Lung (tissue), 12 donors: ENCODE measurements around the gene JAG2. TPM values are rescaled to one million over a fixed set of nuclear protein-coding genes. Genes with fewer than 3 reads are reported as not detected.

Source experiments
- ATAC-seq: fragments of 200-7000 bp; cut with Tn5 transposase; one replicate; pipeline ENCODE4 v1.9.1; 2020; ENCODE audit warnings: moderate number of reproducible peaks; ENCODE audit not compliant: insufficient read depth, low FRiP score
- DNase-seq, 3 donors: peaks; one replicate each; pipeline ENCODE4 v3.0.0-alpha.2; 2013 to 2017
- H3K27ac ChIP-seq, 2 donors: one replicate each; pipeline ENCODE4 v1.5.1; 2013; ENCODE audit warnings: mild to moderate bottlenecking in 2 of 2, moderate library complexity in 2 of 2, control low read depth in 1 of 2, inconsistent platforms in 1 of 2, low read depth in 1 of 2, low read length in 1 of 2
- H3K27me3 ChIP-seq, 3 donors: one replicate each; pipeline ENCODE4 v1.5.1; 2013; ENCODE audit warnings: low read length in 2 of 3; ENCODE audit not compliant: control insufficient read depth in 3 of 3, insufficient read depth in 3 of 3
- H3K36me3 ChIP-seq, 4 donors: one replicate each; pipeline ENCODE4 v1.5.1; 2013; ENCODE audit warnings: low read length in 4 of 4, mild to moderate bottlenecking in 1 of 4, moderate library complexity in 1 of 4; ENCODE audit not compliant: control insufficient read depth in 4 of 4, insufficient read depth in 4 of 4
- H3K4me1 ChIP-seq, 5 donors: one replicate each; pipeline ENCODE4 v1.5.1; 2013; ENCODE audit warnings: low read length in 5 of 5, mild to moderate bottlenecking in 2 of 5, moderate library complexity in 1 of 5; ENCODE audit not compliant: control insufficient read depth in 5 of 5, insufficient read depth in 5 of 5
- H3K4me3 ChIP-seq: one replicate; pipeline ENCODE4 v1.5.1; 2013; ENCODE audit warnings: mild to moderate bottlenecking, control low read depth, moderate library complexity
- H3K9ac ChIP-seq, 2 donors: one replicate each; pipeline ENCODE4 v1.5.1; 2013; ENCODE audit warnings: low read length in 2 of 2, control low read depth in 1 of 2; ENCODE audit not compliant: insufficient read depth in 1 of 2
- H3K9me3 ChIP-seq, 4 donors: one replicate each; pipeline ENCODE4 v1.5.1; 2013; ENCODE audit warnings: low read length in 3 of 4, mild to moderate bottlenecking in 1 of 4, moderate library complexity in 1 of 4; ENCODE audit not compliant: control insufficient read depth in 4 of 4, insufficient read depth in 3 of 4
- CTCF ChIP-seq: IDR thresholded peaks from 2 replicates; pipeline ENCODE4 v1.5.1; 2012; ENCODE audit warnings: mild to moderate bottlenecking; ENCODE audit errors: control extremely low read depth, extremely low read depth
- WGBS, 2 donors: extraction: QIAGEN DNeasy Blood & Tissue Kit; methylation state at CpG; one replicate each; pipeline ENCODE4 v1.1.7; 2013; 5-methylcytosine and 5-hydroxymethylcytosine counted together
- polyA plus RNA-seq, 2 donors: library from polyadenylated mRNA; stranded (reverse); fragments of 200-250 nt; gene quantifications; one replicate each; pipeline ENCODE4 v1.2.1, GENCODE V29; 2013
- total RNA-seq, 2 donors: library from RNA; depleted of rRNA in 1 of 2; stranded (reverse); fragments of >200 nt in 1 of 2; gene quantifications; one replicate each; pipeline ENCODE4 v1.2.1, GENCODE V29; 2014 to 2021
- donor health status: control.
- donor health status: control.
- donor health status: Bipolar disorder and iron deficiency.
- donor health status: healthy.
- donor health status: DM: yes; HTN: yes; CAD: no.

JAG2 gene
- total and polyA plus RNA-seq, 4 donors, result 14.1 to 35.1 (median 27.8) TPM

- DNase-seq, result no peak
- H3K27ac ChIP-seq, result peak overlapping the region in 1 of 2 donors; percentile 2
- no peak for TF ChIP-seq CTCF
- WGBS, 2 donors, result 49 to 58% methylated on average over 28 of the region's 28 CpGs
- H3K36me3 ChIP-seq, result no peaks in the 10 kb centered on the region
- H3K27me3 ChIP-seq, result peaks cover 0 to 11% (median 6%) of the 10 kb centered on the region in 3 donors
- ATAC-seq, result no peak
- no peak overlapping the region for H3K9ac ChIP-seq
- no peaks in the 10 kb centered on the region for H3K9me3 ChIP-seq
- H3K4me1 ChIP-seq, result peaks cover 0 to 21% (median 14%) of the 10 kb centered on the region in 5 donors
- no peak overlapping the region for H3K4me3 ChIP-seq
These were observed 32.8 kb upstream of the JAG2 start for GRCh38 chr14:105201156-105201924.

GRCh38 chr14:105200641-105201040 lies 32.1 kb upstream of the JAG2 start:
- TF ChIP-seq CTCF, result no peak
- H3K9me3 ChIP-seq, result no peaks in the 10 kb centered on the region
- DNase-seq (no peak), ATAC-seq (no peak)
- H3K27me3 ChIP-seq, result peaks cover 0 to 13% (median 6%) of the 10 kb centered on the region in 3 donors
- H3K4me1 ChIP-seq, result peaks cover 0 to 25% (median 17%) of the 10 kb centered on the region in 5 donors
- no peak overlapping the region for H3K9ac ChIP-seq
- H3K4me3 ChIP-seq, result no peak overlapping the region
- no peaks in the 10 kb centered on the region for H3K36me3 ChIP-seq
- no peak overlapping the region for H3K27ac ChIP-seq
- WGBS, 2 donors, result 80 to 84% methylated on average over 16 of the region's 16 CpGs

GRCh38 chr14:105200074-105200473 lies 31.5 kb upstream of the JAG2 start:
- no peak for ATAC-seq
- H3K27me3 ChIP-seq, result peaks cover 0 to 17% (median 8%) of the 10 kb centered on the region in 3 donors
- TF ChIP-seq CTCF, result no peak
- no peak overlapping the region for H3K27ac ChIP-seq
- no peak for DNase-seq
- no peaks in the 10 kb centered on the region for H3K36me3 ChIP-seq
- no peak overlapping the region for H3K9ac ChIP-seq
- peaks cover 0 to 28% (median 20%) of the 10 kb centered on the region in 5 donors for H3K4me1 ChIP-seq
- no peak overlapping the region for H3K4me3 ChIP-seq
- WGBS, 2 donors, result 88 to 93% methylated on average over 10 of the region's 10 CpGs
- peaks cover 0 to 2% (median 0%) of the 10 kb centered on the region in 4 donors for H3K9me3 ChIP-seq
